Endothelial cell of umbilical vein (primary cell): Measurements from ENCODE around the gene GNAO1.

Source experiments
- EZH2 ChIP-seq: IDR thresholded peaks from 2 replicates; pipeline ENCODE4 v1.6.1; 2012; ENCODE audit warnings: borderline replicate concordance, low read depth, mild to moderate bottlenecking, moderate library complexity, low read length, inconsistent platforms; ENCODE audit not compliant: severe bottlenecking
- FOS ChIP-seq: IDR thresholded peaks from 2 replicates; pipeline ENCODE4 v1.6.1; 2011; ENCODE audit warnings: mild to moderate bottlenecking, low read length, moderate library complexity, borderline replicate concordance; ENCODE audit not compliant: insufficient read depth
- JUN ChIP-seq: IDR thresholded peaks from 2 replicates; pipeline ENCODE4 v1.6.1; 2011; ENCODE audit warnings: borderline replicate concordance, low read depth; ENCODE audit not compliant: insufficient read length, insufficient read depth
- MAX ChIP-seq: IDR thresholded peaks from 2 replicates; pipeline ENCODE4 v1.6.1; 2011; ENCODE audit not compliant: insufficient read depth, insufficient read length
- POLR2A ChIP-seq: IDR thresholded peaks from 2 replicates; pipeline ENCODE4 v1.6.1; 2012; ENCODE audit warnings: low read depth, mild to moderate bottlenecking, control low read depth, low read length
- POLR2AphosphoS5 ChIP-seq: IDR thresholded peaks from 2 replicates; pipeline ENCODE4 v1.6.1; 2012; ENCODE audit warnings: low read depth, mild to moderate bottlenecking, control low read depth, low read length, moderate library complexity; ENCODE audit not compliant: insufficient read depth
- TF ChIP-seq, protein P1 (sequence below), 2 donors: IDR thresholded peaks; 1 replicate in 1 of 2; 2 replicates in 1 of 2; pipeline ENCODE4 v1.5.1; 2011; ENCODE audit warnings: low read length in 2 of 2, mild to moderate bottlenecking in 2 of 2, moderate library complexity in 2 of 2, control low read depth in 1 of 2, inconsistent platforms in 1 of 2, low read depth in 1 of 2; ENCODE audit not compliant: insufficient read depth in 1 of 2; ENCODE audit errors: extremely low read depth in 1 of 2

DNA sequence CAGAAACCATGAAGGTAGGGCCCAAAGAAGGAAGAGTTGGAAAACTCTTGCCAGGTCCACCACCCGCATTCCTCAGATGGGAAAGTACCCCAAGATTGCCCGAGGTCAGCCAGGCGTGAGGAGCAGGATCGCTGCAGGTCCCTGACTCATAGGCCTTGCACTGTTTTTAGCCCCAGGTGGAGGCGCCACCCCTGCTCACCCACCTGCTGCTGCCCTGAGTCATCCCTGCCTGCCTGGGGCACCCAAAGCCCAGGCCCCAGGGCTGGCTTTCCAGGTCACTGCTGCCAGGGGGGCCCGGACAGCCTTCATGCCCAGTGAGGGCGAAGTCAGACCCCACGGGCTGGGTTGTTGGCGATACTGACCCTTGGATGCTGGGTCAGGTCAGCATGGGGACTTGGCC, 133.1 kb downstream of the GNAO1 start:
- no peak for TF ChIP-seq JUN
- TF ChIP-seq, protein P1, sequence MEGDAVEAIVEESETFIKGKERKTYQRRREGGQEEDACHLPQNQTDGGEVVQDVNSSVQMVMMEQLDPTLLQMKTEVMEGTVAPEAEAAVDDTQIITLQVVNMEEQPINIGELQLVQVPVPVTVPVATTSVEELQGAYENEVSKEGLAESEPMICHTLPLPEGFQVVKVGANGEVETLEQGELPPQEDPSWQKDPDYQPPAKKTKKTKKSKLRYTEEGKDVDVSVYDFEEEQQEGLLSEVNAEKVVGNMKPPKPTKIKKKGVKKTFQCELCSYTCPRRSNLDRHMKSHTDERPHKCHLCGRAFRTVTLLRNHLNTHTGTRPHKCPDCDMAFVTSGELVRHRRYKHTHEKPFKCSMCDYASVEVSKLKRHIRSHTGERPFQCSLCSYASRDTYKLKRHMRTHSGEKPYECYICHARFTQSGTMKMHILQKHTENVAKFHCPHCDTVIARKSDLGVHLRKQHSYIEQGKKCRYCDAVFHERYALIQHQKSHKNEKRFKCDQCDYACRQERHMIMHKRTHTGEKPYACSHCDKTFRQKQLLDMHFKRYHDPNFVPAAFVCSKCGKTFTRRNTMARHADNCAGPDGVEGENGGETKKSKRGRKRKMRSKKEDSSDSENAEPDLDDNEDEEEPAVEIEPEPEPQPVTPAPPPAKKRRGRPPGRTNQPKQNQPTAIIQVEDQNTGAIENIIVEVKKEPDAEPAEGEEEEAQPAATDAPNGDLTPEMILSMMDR (IDR thresholded peaks at IDR 0.05; ENCODE audit: extremely low read depth in 1 of 2, insufficient read depth in 1 of 2, low read depth in 1 of 2, low read length in 2 of 2) = no peak
- TF ChIP-seq MAX = no peak
- no peak for TF ChIP-seq POLR2A
- TF ChIP-seq EZH2 = no peak
- no peak for TF ChIP-seq POLR2AphosphoS5
- no peak for TF ChIP-seq FOS
